NCI-H526 (cell line): Measurements from ENCODE around the gene SRR.

Experiments
- DNase-seq, 2 experiments: peaks; one replicate each; lab custom pipeline; 2025; lab: John Stamatoyannopoulos, UW

Gene SRR

GRCh38 chr17:2372180-2372579 lies 68.4 kb downstream of the SRR start:
- DNase-seq: no peak

GRCh38 chr17:2372681-2373080 lies 68.9 kb downstream of the SRR start:
- DNase-seq: no peak

GRCh38 chr17:2373179-2373578 lies 69.4 kb downstream of the SRR start:
- no peak for DNase-seq
